ENCODE measurements around the gene ANO8.

DNA sequence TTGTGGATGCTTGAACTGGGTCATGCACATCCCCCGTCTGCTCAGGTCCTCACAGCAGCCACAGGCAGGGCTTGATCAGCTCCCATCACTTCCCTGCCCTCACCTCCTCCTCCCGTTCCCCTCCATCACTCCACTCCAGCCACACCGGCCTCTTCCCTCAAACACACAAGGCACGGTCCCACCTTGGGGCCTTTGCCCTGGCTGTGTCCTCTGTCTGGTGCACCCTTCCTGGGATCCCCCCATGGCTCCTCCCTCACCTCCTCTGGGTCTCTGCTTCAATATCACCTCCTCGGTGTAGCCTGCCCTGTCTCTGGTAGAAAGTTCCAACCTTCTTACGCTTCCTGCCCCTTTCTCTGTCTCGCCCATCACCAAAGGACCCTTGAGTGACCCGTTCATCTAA, 18.7 kb upstream of the ANO8 start:
- TF ChIP-seq POLR2AphosphoS5 (IDR thresholded peaks at IDR 0.05) = no peak
- TF ChIP-seq, protein P1, sequence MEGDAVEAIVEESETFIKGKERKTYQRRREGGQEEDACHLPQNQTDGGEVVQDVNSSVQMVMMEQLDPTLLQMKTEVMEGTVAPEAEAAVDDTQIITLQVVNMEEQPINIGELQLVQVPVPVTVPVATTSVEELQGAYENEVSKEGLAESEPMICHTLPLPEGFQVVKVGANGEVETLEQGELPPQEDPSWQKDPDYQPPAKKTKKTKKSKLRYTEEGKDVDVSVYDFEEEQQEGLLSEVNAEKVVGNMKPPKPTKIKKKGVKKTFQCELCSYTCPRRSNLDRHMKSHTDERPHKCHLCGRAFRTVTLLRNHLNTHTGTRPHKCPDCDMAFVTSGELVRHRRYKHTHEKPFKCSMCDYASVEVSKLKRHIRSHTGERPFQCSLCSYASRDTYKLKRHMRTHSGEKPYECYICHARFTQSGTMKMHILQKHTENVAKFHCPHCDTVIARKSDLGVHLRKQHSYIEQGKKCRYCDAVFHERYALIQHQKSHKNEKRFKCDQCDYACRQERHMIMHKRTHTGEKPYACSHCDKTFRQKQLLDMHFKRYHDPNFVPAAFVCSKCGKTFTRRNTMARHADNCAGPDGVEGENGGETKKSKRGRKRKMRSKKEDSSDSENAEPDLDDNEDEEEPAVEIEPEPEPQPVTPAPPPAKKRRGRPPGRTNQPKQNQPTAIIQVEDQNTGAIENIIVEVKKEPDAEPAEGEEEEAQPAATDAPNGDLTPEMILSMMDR (IDR thresholded peaks at IDR 0.05 in 8 of 11, conservative IDR thresholded peaks at IDR 0.05 in 3 of 11) = no peak
